HCT116 (cell line): ENCODE measurements around the gene RFWD3. TPM values are rescaled to one million over a fixed set of nuclear protein-coding genes. Genes with fewer than 3 reads are reported as not detected.

ENCODE experiments used
- ATAC-seq: fragments of 200-7000 bp; cut with Tn5 transposase; 2 replicates; pipeline ENCODE4 v1.9.1; 2020; ENCODE audit warnings: mild to moderate bottlenecking, moderate library complexity
- BruUV-seq: library from RNA; stranded (reverse); fragments of 400-500 nt; replicated peaks from 2 replicates; lab custom pipeline; 2021; lab: Mats Ljungman, UMichigan
- CTCF ChIA-PET: fragments of 300-600 bp; sonication (Branson Sonifier 250); formaldehyde crosslinking; loops from one replicate; lab custom pipeline; 2021; ENCODE audit warnings: antibody characterized with exemption; lab: Charles Lee
- POLR2A ChIA-PET: fragments of 300-600, 350-600 bp; sonication (Branson Sonifier 250); formaldehyde crosslinking; loops from one replicate; lab custom pipeline; 2021; ENCODE audit warnings: antibody characterized with exemption; lab: Charles Lee
- RAD21 ChIA-PET, 2 experiments: fragments of 300-600 bp; sonication (Branson Sonifier 250); formaldehyde crosslinking; loops; one replicate each; lab custom pipeline; 2023; ENCODE audit warnings: low total read pairs in 2 of 2; ENCODE audit not compliant: uncharacterized antibody in 2 of 2, unreplicated experiment in 2 of 2, low non-redundant PET in 1 of 2; lab: Charles Lee
- DNase-seq: peaks from one replicate; pipeline ENCODE4 v3.0.0-alpha.2; 2010; ENCODE audit warnings: low read depth, low spot score
- H2AFZ ChIP-seq: fragments of 200-600 bp; shearing (Covaris generic), sonication (generic); 2 replicates; pipeline ENCODE4 v1.6.1; 2017; ENCODE audit warnings: low read depth, mixed run types, mixed read lengths, antibody characterized with exemption, low read length; ENCODE audit not compliant: poor library complexity, severe bottlenecking
- H3K27ac ChIP-seq: 2 replicates; pipeline ENCODE4 v1.5.1; 2012; ENCODE audit warnings: low read depth, low read length
- H3K27me3 ChIP-seq: fragments of 200-600 bp; sonication (generic); 2 replicates; pipeline ENCODE4 v1.6.1; 2016; ENCODE audit warnings: mixed run types, low read length, mixed read lengths; ENCODE audit not compliant: insufficient read depth
- H3K36me3 ChIP-seq, 2 experiments: fragments of 200-500 bp in 1 of 2; fragments of 200-600 bp in 1 of 2; sonication (Bioruptor generic) in 1 of 2; sonication (generic) in 1 of 2; 2 replicates each; pipeline versions ENCODE4 v1.5.1 to v1.6.1; 2014 to 2016; ENCODE audit warnings: low read length in 2 of 2, inconsistent platforms in 1 of 2, mixed read lengths in 1 of 2, mixed run types in 1 of 2; ENCODE audit not compliant: insufficient read depth in 2 of 2, control insufficient read depth in 1 of 2
- H3K4me1 ChIP-seq, 2 experiments: fragments of 200-600 bp in 1 of 2; sonication (generic) in 1 of 2; 2 replicates each; pipeline versions ENCODE4 v1.5.1 to v1.6.1; 2012 to 2017; ENCODE audit warnings: low read length in 2 of 2, inconsistent platforms in 1 of 2, mild to moderate bottlenecking in 1 of 2, mixed read lengths in 1 of 2, mixed run types in 1 of 2, moderate library complexity in 1 of 2; ENCODE audit not compliant: insufficient read depth in 2 of 2, control insufficient read depth in 1 of 2
- H3K4me2 ChIP-seq: fragments of 200-600 bp; sonication (generic); 2 replicates; pipeline ENCODE4 v1.6.1; 2017; ENCODE audit warnings: mixed run types, low read length, mixed read lengths
- H3K4me3 ChIP-seq, 2 experiments: fragments of 200-600 bp in 1 of 2; sonication (generic) in 1 of 2; replicated peaks in 1 of 2; 2 replicates each; pipeline ENCODE4 v1.5.1; 2011 to 2016; ENCODE audit warnings: low read length in 2 of 2, control low read depth in 1 of 2, low read depth in 1 of 2, mild to moderate bottlenecking in 1 of 2, mixed read lengths in 1 of 2, mixed run types in 1 of 2
- H3K79me2 ChIP-seq: fragments of 200-600 bp; sonication (generic); 2 replicates; pipeline ENCODE4 v1.6.1; 2017; ENCODE audit warnings: mild to moderate bottlenecking, mixed run types, low read length, moderate library complexity, mixed read lengths; ENCODE audit not compliant: insufficient read depth
- H3K9ac ChIP-seq: fragments of 200-600 bp; sonication (generic); 2 replicates; pipeline ENCODE4 v1.6.1; 2016; ENCODE audit warnings: low read length, mixed read lengths
- H3K9me2 ChIP-seq: fragments of 200-600 bp; sonication (generic), shearing (Covaris generic); 2 replicates; pipeline ENCODE4 v1.6.1; 2017; ENCODE audit warnings: mixed run types, mild to moderate bottlenecking, moderate library complexity; ENCODE audit not compliant: insufficient read depth
- H3K9me3 ChIP-seq, 2 experiments: fragments of 200-500 bp in 1 of 2; fragments of 200-600 bp in 1 of 2; sonication (Bioruptor generic) in 1 of 2; sonication (generic) in 1 of 2; 2 replicates each; pipeline ENCODE4 v1.6.1; 2014 to 2017; ENCODE audit warnings: low read length in 2 of 2, mixed read lengths in 2 of 2, inconsistent platforms in 1 of 2, low read depth in 1 of 2, mild to moderate bottlenecking in 1 of 2, mixed run types in 1 of 2, moderate library complexity in 1 of 2; ENCODE audit not compliant: control insufficient read depth in 1 of 2, insufficient read depth in 1 of 2
- H4K20me1 ChIP-seq: fragments of 200-600 bp; sonication (generic), shearing (Covaris generic); 2 replicates; pipeline ENCODE4 v1.6.1; 2017; ENCODE audit warnings: mixed run types, mild to moderate bottlenecking, moderate library complexity; ENCODE audit not compliant: insufficient read depth
- ATF3 ChIP-seq: IDR thresholded peaks from 2 replicates; pipeline ENCODE4 v1.6.1; 2012
- CBX3 ChIP-seq: IDR thresholded peaks from 2 replicates; pipeline ENCODE4 v1.6.1; 2012; ENCODE audit warnings: low read depth
- CTCF ChIP-seq, 3 experiments: fragments of 200-600 bp in 1 of 3; sonication (generic) in 1 of 3; IDR thresholded peaks in 2 of 3; conservative IDR thresholded peaks in 1 of 3; 2 replicates each; pipeline ENCODE4 v1.5.1; 2012 to 2017; ENCODE audit warnings: low read depth in 2 of 3, low read length in 2 of 3, antibody characterized with exemption in 1 of 3, borderline replicate concordance in 1 of 3, control low read depth in 1 of 3, mild to moderate bottlenecking in 1 of 3, mixed read lengths in 1 of 3, mixed run types in 1 of 3, moderate library complexity in 1 of 3; ENCODE audit not compliant: insufficient read depth in 1 of 3
- EGR1 ChIP-seq: IDR thresholded peaks from 2 replicates; pipeline ENCODE4 v1.6.1; 2012; ENCODE audit warnings: low read depth
- ELF1 ChIP-seq: IDR thresholded peaks from 2 replicates; pipeline ENCODE4 v1.6.1; 2012; ENCODE audit warnings: low read depth, borderline replicate concordance
- EZH2 ChIP-seq: fragments of 200-600 bp; sonication (generic); IDR thresholded peaks from 2 replicates; pipeline ENCODE4 v1.6.1; 2017; ENCODE audit warnings: antibody characterized with exemption, mixed run types
- EZH2phosphoT487 ChIP-seq: fragments of 200-600 bp; IDR thresholded peaks from 2 replicates; pipeline ENCODE4 v1.6.1; 2018; ENCODE audit warnings: antibody characterized with exemption, borderline replicate concordance
- FOSL1 ChIP-seq: IDR thresholded peaks from 2 replicates; pipeline ENCODE4 v1.6.1; 2012; ENCODE audit warnings: low read depth
- MAX ChIP-seq: IDR thresholded peaks from 2 replicates; pipeline ENCODE4 v1.6.1; 2012
- POLR2A ChIP-seq: IDR thresholded peaks from 2 replicates; pipeline ENCODE4 v1.7.0; 2011; ENCODE audit warnings: borderline replicate concordance; ENCODE audit not compliant: insufficient read depth, insufficient read length; ENCODE audit errors: extremely low read depth
- POLR2AphosphoS5 ChIP-seq: IDR thresholded peaks from 2 replicates; pipeline ENCODE4 v1.6.1; 2011; ENCODE audit warnings: mild to moderate bottlenecking, low read depth, low read length, moderate library complexity
- RAD21 ChIP-seq: IDR thresholded peaks from 2 replicates; pipeline ENCODE4 v1.6.1; 2012; ENCODE audit warnings: low read depth, mild to moderate bottlenecking
- REST ChIP-seq: IDR thresholded peaks from 2 replicates; pipeline ENCODE4 v1.6.1; 2012; ENCODE audit warnings: low read depth
- SIN3A ChIP-seq: IDR thresholded peaks from 2 replicates; pipeline ENCODE4 v1.6.1; 2012; ENCODE audit warnings: low read depth
- SP1 ChIP-seq: IDR thresholded peaks from 2 replicates; pipeline ENCODE4 v1.6.1; 2012; ENCODE audit warnings: low read depth
- SRF ChIP-seq: IDR thresholded peaks from 2 replicates; pipeline ENCODE4 v1.6.1; 2012; ENCODE audit warnings: low read depth
- TCF7L2 ChIP-seq: IDR thresholded peaks from 2 replicates; pipeline ENCODE4 v1.7.0; 2011; ENCODE audit warnings: borderline replicate concordance, inconsistent platforms; ENCODE audit not compliant: insufficient read depth, insufficient read length; ENCODE audit errors: extremely low read depth
- YY1 ChIP-seq: IDR thresholded peaks from 2 replicates; pipeline ENCODE4 v1.6.1; 2011; ENCODE audit warnings: low read length, low read depth, moderate library complexity, mild to moderate bottlenecking; ENCODE audit not compliant: insufficient replicate concordance; ENCODE audit errors: extremely low read depth
- ZBTB33 ChIP-seq: IDR thresholded peaks from 2 replicates; pipeline ENCODE4 v1.6.1; 2011; ENCODE audit warnings: mild to moderate bottlenecking, low read length, moderate library complexity; ENCODE audit not compliant: insufficient replicate concordance; ENCODE audit errors: extremely low read depth
- ZNF274 ChIP-seq: fragments of 200-500 bp; sonication (Bioruptor generic); IDR thresholded peaks from 2 replicates; pipeline ENCODE4 v1.6.1; 2014; ENCODE audit warnings: mild to moderate bottlenecking, low read depth, low read length, inconsistent platforms
- intact Hi-C: fragments of 100-400 bp; cut with micrococcal nuclease; formaldehyde crosslinking; loops from 2 replicates; pipeline ENCODE4 v1.10.0; 2022
- total RNA-seq: library from RNA; stranded (reverse); gene quantifications from one replicate; pipeline ENCODE4 v1.2.1, GENCODE V29; 2021; ENCODE audit not compliant: unreplicated experiment

Gene RFWD3
- total RNA-seq, 1 experiment from 2014 or later: 83.6 TPM

GRCh38 chr16:74713325-74713724 lies 46.6 kb upstream of the RFWD3 start:
- RAD21 ChIA-PET: interaction anchor here in 1 of 2 experiments (1.4 kb wide), 1 partner anchor 149 kb away, joined by 3 read pairs; no protein-coding TSS in a partner anchor
- no peaks in the 10 kb centered on the region for H3K9me3 ChIP-seq

More at GRCh38 chr16:74713325-74713724, 46.6 kb upstream of the RFWD3 start:
- ATAC-seq (no peak), DNase-seq (no peak)
- Histone ChIP-seq H2AFZ (no peak overlapping the region), H3K27me3 (no peaks in the 10 kb centered on the region), H3K27ac (no peak overlapping the region), H3K9ac (no peak overlapping the region), H4K20me1 (no peaks in the 10 kb centered on the region), H3K79me2 (no peaks in the 10 kb centered on the region), H3K4me2 (no peak overlapping the region), H3K4me3 (no peak overlapping the region), H3K4me1 (peaks cover 0 to 7% of the 10 kb centered on the region in 2 experiments; a peak in 1 of 4 replicates), H3K9me2 (no peaks in the 10 kb centered on the region), H3K36me3 (no peaks in the 10 kb centered on the region)
- intact Hi-C loops: no loop called here
- BruUV-seq: no TSS peak
- TF ChIP-seq EZH2phosphoT487: no peak
- TF ChIP-seq MAX: no peak
- no peak for TF ChIP-seq POLR2A
- no peak for TF ChIP-seq EZH2
- no peak for TF ChIP-seq RAD21
- no peak for TF ChIP-seq CBX3
- TF ChIP-seq SIN3A: no peak
- no peak for TF ChIP-seq ATF3
- no peak for TF ChIP-seq EGR1
- TF ChIP-seq SP1: no peak
- no peak for TF ChIP-seq REST
- no peak for TF ChIP-seq ZBTB33
- TF ChIP-seq CTCF (IDR thresholded peaks at IDR 0.05 in 2 of 3, conservative IDR thresholded peaks at IDR 0.05 in 1 of 3; ENCODE audit: borderline replicate concordance in 1 of 3, insufficient read depth in 1 of 3, low read depth in 2 of 3, low read length in 2 of 3): no peak
- TF ChIP-seq FOSL1: no peak
- TF ChIP-seq SRF: no peak
- TF ChIP-seq TCF7L2: no peak
- TF ChIP-seq POLR2AphosphoS5: no peak
- TF ChIP-seq ELF1: no peak
- no peak for TF ChIP-seq YY1
- no peak for TF ChIP-seq ZNF274
- ChIA-PET POLR2A (interaction anchor here (0.6 kb wide), 1 partner anchor 9 kb away, joined by 4 read pairs; no protein-coding TSS in a partner anchor), CTCF (interaction anchor here (4.1 kb wide), 1 partner anchor 150 kb away, joined by 38 read pairs; no protein-coding TSS in a partner anchor)
